Caco-2 (cell line): ENCODE data around the gene DNAAF9. TPM values are rescaled to one million over a fixed set of nuclear protein-coding genes. Genes with fewer than 3 reads are reported as not detected.

ENCODE experiments used
- BruUV-seq: library from RNA; stranded (reverse); fragments of 400-500 nt; replicated peaks from 2 replicates; lab custom pipeline; 2021; lab: Mats Ljungman, UMichigan
- CTCF ChIA-PET: fragments of 300-600 bp; sonication (Branson Sonifier 250); formaldehyde crosslinking; loops from one replicate; lab custom pipeline; 2022; ENCODE audit warnings: antibody characterized with exemption; lab: Charles Lee
- POLR2A ChIA-PET: fragments of 300-600 bp; sonication (Branson Sonifier 250); formaldehyde crosslinking; loops from one replicate; lab custom pipeline; 2022; ENCODE audit warnings: antibody characterized with exemption; lab: Charles Lee
- DNase-seq, 2 experiments: peaks; one replicate each; pipeline versions ENCODE4 v3.0.0 to v3.0.0-alpha.2; 2020 to 2022
- H3K27me3 ChIP-seq: replicated peaks from 2 replicates; pipeline ENCODE4 v1.6.0; 2011; ENCODE audit warnings: low read length; ENCODE audit not compliant: control insufficient read depth, insufficient read depth
- H3K36me3 ChIP-seq: 2 replicates; pipeline ENCODE4 v1.5.1; 2011; ENCODE audit warnings: low read length; ENCODE audit not compliant: control insufficient read depth, insufficient read depth
- H3K4me1 ChIP-seq: fragments of 250-450 bp; sonication (Bioruptor Pico); 2 replicates; pipeline ENCODE4 v1.5.1; 2020; ENCODE audit warnings: mild to moderate bottlenecking
- H3K4me3 ChIP-seq: 2 replicates; pipeline ENCODE4 v1.5.1; 2011; ENCODE audit warnings: low read depth, mild to moderate bottlenecking, control low read depth, low read length
- H3K9me3 ChIP-seq: fragments of 250-450 bp; sonication (Bioruptor Pico); 2 replicates; pipeline ENCODE4 v1.5.1; 2020; ENCODE audit warnings: mild to moderate bottlenecking, moderate library complexity
- H3K27ac Mint-ChIP-seq: one replicate; pipeline ENCODE4 v1.8.0; 2022; ENCODE audit warnings: mixed read lengths; ENCODE audit not compliant: unreplicated experiment
- H3K27me3 Mint-ChIP-seq: one replicate; pipeline ENCODE4 v1.8.0; 2022; ENCODE audit warnings: mixed read lengths; ENCODE audit not compliant: insufficient read depth, unreplicated experiment
- H3K36me3 Mint-ChIP-seq: one replicate; pipeline ENCODE4 v1.8.0; 2022; ENCODE audit warnings: mild to moderate bottlenecking, mixed read lengths; ENCODE audit not compliant: insufficient read depth, unreplicated experiment
- H3K4me1 Mint-ChIP-seq: one replicate; pipeline ENCODE4 v1.8.0; 2022; ENCODE audit warnings: low read depth, mixed read lengths; ENCODE audit not compliant: unreplicated experiment
- H3K4me3 Mint-ChIP-seq: one replicate; pipeline ENCODE4 v1.8.0; 2022; ENCODE audit warnings: mild to moderate bottlenecking, moderate library complexity, mixed read lengths; ENCODE audit not compliant: unreplicated experiment
- H3K9me3 Mint-ChIP-seq: one replicate; pipeline ENCODE4 v1.8.0; 2022; ENCODE audit warnings: mixed read lengths; ENCODE audit not compliant: unreplicated experiment
- CTCF ChIP-seq, 2 experiments: fragments of 200-600 bp in 1 of 2; IDR thresholded peaks; 1 replicate in 1 of 2; 2 replicates in 1 of 2; pipeline versions ENCODE4 v1.5.1 to v1.8.0; 2011 to 2022; ENCODE audit warnings: antibody characterized with exemption in 1 of 2, control low read depth in 1 of 2, inconsistent platforms in 1 of 2, low read depth in 1 of 2, low read length in 1 of 2, mild to moderate bottlenecking in 1 of 2, moderate library complexity in 1 of 2; ENCODE audit not compliant: insufficient read depth in 1 of 2, severe bottlenecking in 1 of 2, unreplicated experiment in 1 of 2
- intact Hi-C: fragments of 100-400 bp; cut with micrococcal nuclease; formaldehyde crosslinking; loops from one replicate; pipeline ENCODE4 v1.10.0; 2022; ENCODE audit not compliant: unreplicated experiment
- total RNA-seq: library from RNA; stranded (reverse); gene quantifications from 2 replicates; pipeline ENCODE4 v1.2.3, GENCODE V29; 2022

DNAAF9 gene
- total RNA-seq, 1 experiment from 2014 or later = not detected

- Mint-ChIP-seq H3K27ac (no peak overlapping the region), H3K27me3 (peaks cover 4% of the 10 kb centered on the region), H3K9me3 (no peaks in the 10 kb centered on the region), H3K4me3 (no peak overlapping the region), H3K36me3 (no peaks in the 10 kb centered on the region), H3K4me1 (peaks cover 7% of the 10 kb centered on the region)
- CTCF ChIA-PET = no interaction called here
- DNase-seq = no peak
- POLR2A ChIA-PET = no interaction called here
- Histone ChIP-seq H3K4me3 (no peak overlapping the region), H3K27me3 (no peaks in the 10 kb centered on the region), H3K36me3 (no peaks in the 10 kb centered on the region), H3K4me1 (no peaks in the 10 kb centered on the region), H3K9me3 (no peaks in the 10 kb centered on the region)
- TF ChIP-seq CTCF (IDR thresholded peaks at IDR 0.05; ENCODE audit: insufficient read depth in 1 of 2, low read depth in 1 of 2, low read length in 1 of 2, severe bottlenecking in 1 of 2, unreplicated experiment in 1 of 2) = no peak
- intact Hi-C loops = no loop called here
- no TSS peak for BruUV-seq
Observed at GRCh38 chr20:3377644-3378043, 29.8 kb downstream of the DNAAF9 start.

DNA sequence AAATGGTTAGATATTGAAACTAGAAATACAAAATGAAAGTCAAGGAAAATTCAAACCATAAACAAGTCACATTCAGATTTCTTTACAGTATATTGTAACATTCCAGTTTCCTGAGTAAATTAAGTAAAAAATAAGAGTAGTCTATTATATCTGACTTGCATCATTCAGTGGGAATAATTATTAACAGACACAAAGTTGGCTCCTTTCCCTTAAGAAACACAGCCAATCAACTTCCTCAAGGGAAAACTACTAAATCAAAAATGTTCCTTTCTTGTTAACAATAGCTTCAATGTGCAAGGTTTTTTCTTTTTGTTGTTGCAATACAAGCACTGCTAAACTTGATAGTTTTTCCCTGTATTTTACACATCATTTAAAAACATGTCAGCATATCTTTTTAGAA, 33.2 kb downstream of the DNAAF9 start:
- DNase-seq = no peak
- no peak for TF ChIP-seq CTCF (IDR thresholded peaks at IDR 0.05; ENCODE audit: insufficient read depth in 1 of 2, low read depth in 1 of 2, low read length in 1 of 2, severe bottlenecking in 1 of 2, unreplicated experiment in 1 of 2)
- H3K4me3 Mint-ChIP-seq = no peak overlapping the region
- Histone ChIP-seq H3K4me3 (no peak overlapping the region), H3K4me1 (no peaks in the 10 kb centered on the region), H3K9me3 (no peaks in the 10 kb centered on the region), H3K36me3 (no peaks in the 10 kb centered on the region), H3K27me3 (no peaks in the 10 kb centered on the region)
- ChIA-PET CTCF (no interaction called here), POLR2A (no interaction called here)
- peaks cover 7% of the 10 kb centered on the region for H3K4me1 Mint-ChIP-seq
- no TSS peak for BruUV-seq
- intact Hi-C loops = no loop called here
- H3K27me3 Mint-ChIP-seq = peaks cover 10% of the 10 kb centered on the region
- no peaks in the 10 kb centered on the region for H3K9me3 Mint-ChIP-seq
- H3K36me3 Mint-ChIP-seq = no peaks in the 10 kb centered on the region
- no peak overlapping the region for H3K27ac Mint-ChIP-seq

DNA sequence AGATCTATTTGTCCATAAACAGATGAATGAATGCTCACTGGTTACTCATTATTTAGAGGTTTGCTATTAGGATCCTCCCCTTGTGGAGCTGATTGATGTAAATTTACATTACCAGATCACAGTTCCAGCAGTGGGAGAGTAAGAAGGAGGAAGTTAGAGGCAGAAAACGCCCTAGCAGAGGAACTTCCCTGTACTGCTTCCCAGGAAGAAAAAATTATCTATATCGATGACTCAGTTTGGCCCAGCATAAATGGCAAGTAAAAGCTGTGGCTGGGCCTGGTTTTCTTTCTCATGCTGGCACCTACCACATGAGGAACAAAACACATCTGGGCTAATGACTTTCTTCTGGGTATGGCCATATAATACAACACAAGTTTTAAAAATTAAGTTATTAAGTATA, 35.7 kb downstream of the DNAAF9 start:
- BruUV-seq = no TSS peak
- H3K4me1 ChIP-seq = no peaks in the 10 kb centered on the region
- H3K27me3 Mint-ChIP-seq = peaks cover 13% of the 10 kb centered on the region
- no peak overlapping the region for H3K4me3 ChIP-seq
- no peaks in the 10 kb centered on the region for H3K9me3 ChIP-seq
- intact Hi-C loops = no loop called here
- H3K27ac Mint-ChIP-seq = no peak overlapping the region
- no peak for TF ChIP-seq CTCF (IDR thresholded peaks at IDR 0.05; ENCODE audit: insufficient read depth in 1 of 2, low read depth in 1 of 2, low read length in 1 of 2, severe bottlenecking in 1 of 2, unreplicated experiment in 1 of 2)
- no peak for DNase-seq
- POLR2A ChIA-PET = no interaction called here
- no peaks in the 10 kb centered on the region for H3K9me3 Mint-ChIP-seq
- no peaks in the 10 kb centered on the region for H3K27me3 ChIP-seq
- H3K4me3 Mint-ChIP-seq = no peak overlapping the region
- H3K4me1 Mint-ChIP-seq = no peaks in the 10 kb centered on the region
- CTCF ChIA-PET = interaction anchor here (0.6 kb wide), 1 partner anchor 199 kb away, joined by 3 read pairs; no protein-coding TSS in a partner anchor
- H3K36me3 ChIP-seq = no peaks in the 10 kb centered on the region
- peaks cover 5% of the 10 kb centered on the region for H3K36me3 Mint-ChIP-seq
